ENCODE results near the gene WDR48.

The WDR48 gene

GRCh38 chr3:39140341-39140971 is 88.6 kb downstream of the WDR48 start:
- DNase-seq (ENCODE audit: low read depth): no peak

GRCh38 chr3:39141171-39141995 is 89.6 kb downstream of the WDR48 start:
- no peak for DNase-seq (ENCODE audit: low read depth)

GRCh38 chr3:39142067-39142466 is 90.3 kb downstream of the WDR48 start:
- no peak for DNase-seq (ENCODE audit: low read depth)

DNA sequence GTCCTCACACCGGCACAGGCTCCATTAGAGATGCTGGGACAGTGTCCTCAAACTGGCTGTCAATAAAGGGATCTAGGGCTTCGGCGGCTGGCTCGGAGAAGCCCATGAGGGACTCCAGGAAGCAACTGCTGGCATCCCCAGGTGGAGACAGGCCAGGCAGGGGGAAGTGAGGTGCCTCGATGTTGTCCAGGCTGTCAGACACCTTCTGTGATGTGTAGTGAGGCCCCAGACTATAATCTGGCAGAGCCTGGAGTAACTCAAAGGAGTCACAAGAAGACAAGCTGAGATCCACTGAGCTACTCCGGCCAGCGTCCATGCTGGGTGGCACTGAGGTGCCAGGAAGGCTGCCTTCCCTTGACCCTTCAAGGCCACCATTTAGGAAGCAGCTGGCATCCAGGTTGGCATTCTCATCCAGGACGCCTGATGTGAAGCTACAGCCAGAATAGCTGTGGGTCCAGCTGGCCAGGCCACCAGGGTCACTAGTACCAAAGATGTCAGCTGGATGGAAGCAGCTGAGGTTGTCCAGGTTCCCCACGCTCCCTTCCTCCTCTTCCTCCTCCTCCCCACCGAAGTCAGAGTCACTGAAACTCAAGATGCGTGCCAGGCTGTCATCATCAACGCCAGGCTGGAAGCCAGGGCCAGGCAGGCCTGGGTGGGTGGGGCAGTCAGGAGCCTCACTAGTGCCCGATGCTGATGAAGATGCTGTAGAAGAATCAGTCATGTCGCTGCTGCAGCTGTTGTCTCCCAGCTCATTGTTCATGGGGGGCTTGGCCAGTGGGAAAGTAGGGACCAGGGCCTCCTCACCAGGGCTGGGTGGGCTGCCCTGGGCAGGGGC is 91.5 kb downstream of the WDR48 start:
- no peak for DNase-seq (ENCODE audit: low read depth)

GRCh38 chr3:39144095-39144747 is 92.4 kb downstream of the WDR48 start:
- DNase-seq (ENCODE audit: low read depth): no peak

DNA sequence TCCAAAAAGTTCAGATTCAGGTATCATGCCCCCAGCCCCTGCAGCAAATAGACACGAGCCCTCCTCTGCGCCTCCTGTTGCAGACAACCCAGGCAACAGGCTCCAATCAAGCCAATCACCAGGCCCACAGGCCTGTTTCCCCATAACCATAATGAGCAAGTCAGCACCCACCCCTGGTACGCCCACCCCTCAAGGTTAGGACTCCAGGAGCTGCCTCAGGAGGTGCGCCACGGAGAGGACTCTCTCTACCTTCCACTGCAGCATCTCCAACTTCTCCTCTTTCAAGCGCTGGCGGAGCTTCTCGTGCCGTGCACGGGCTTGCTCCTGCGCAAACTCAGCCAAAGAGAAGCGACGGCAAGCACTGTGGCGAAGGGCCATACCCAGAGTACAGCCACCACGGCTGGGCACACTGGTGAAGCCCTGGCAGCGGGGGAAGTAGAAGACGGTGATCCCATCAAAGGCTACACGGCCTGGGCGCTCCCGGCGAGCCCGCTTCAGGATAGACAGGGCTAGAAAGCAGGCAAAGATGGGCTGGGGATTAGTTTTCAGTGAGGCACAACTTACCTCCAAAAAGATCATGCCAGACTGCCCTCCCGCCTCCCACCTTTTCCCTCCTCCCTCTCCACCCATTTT is 93.0 kb downstream of the WDR48 start:
- DNase-seq (ENCODE audit: low read depth): no peak

DNA sequence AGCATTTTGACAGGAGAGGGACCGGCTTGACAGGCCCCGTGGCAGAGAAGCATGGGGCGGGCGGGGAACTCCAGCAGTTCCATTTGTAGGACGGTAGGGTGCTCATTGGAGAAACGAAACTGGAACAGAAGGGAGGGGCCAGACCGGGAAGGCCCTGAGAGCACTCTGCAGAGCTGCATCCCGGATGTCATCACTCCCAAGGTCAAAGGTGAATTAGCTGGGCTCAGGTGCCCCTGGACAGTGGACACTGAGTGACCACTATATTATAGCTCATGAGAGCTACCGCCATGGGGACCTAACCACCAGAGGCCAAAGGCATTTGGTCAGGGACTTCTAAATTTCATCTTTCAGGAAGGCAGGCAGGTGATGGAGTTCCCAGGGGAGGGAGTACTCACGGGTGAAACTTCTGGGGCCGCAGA is 94.3 kb downstream of the WDR48 start:
- peak; percentile 27 for DNase-seq (ENCODE audit: low read depth)

All from fibroblast of gingiva (primary cell).